GM18519 (cell line): ENCODE results near the gene ALG10B.
A peak's percentile ranks its signal among the peaks of the same experiment; 100 is the strongest.
"Not testable (repeated sequence)": the region's sequence is repeated elsewhere in the genome, so short reads cannot be mapped to it uniquely, and the experiment has no call there.

Experiments
- ATAC-seq: cut with Tn5 transposase; IDR thresholded peaks from one replicate; pipeline ENCODE4 v1.9.1; 2021; ENCODE audit warnings: mild to moderate bottlenecking, moderate library complexity; ENCODE audit not compliant: unreplicated experiment, low FRiP score

Gene ALG10B

GRCh38 chr12:38316391-38317129 lies at the start of gene ALG10B:
ALG10B (plus strand) TSS chr12:38316774; CDS start chr12:38316894, 120 bp downstream.
- peak; percentile 100 for ATAC-seq

- no peak for ATAC-seq
These were observed 48.0 kb upstream of the ALG10B start for GRCh38 chr12:38268612-38269011.

GRCh38 chr12:38269897-38270296 lies 46.7 kb upstream of the ALG10B start:
- ATAC-seq: no peak

GRCh38 chr12:38279756-38280155 lies 36.8 kb upstream of the ALG10B start:
- no peak for ATAC-seq

- ATAC-seq: no peak
These were observed 33.7 kb upstream of the ALG10B start for GRCh38 chr12:38282886-38283285.

GRCh38 chr12:38289396-38289795 lies 27.2 kb upstream of the ALG10B start:
- no peak for ATAC-seq

- no peak for ATAC-seq
These were observed 25.4 kb upstream of the ALG10B start for GRCh38 chr12:38291160-38291559.

GRCh38 chr12:38302972-38303371 lies 13.6 kb upstream of the ALG10B start:
- ATAC-seq: not testable (repeated sequence)

- not testable (repeated sequence) for ATAC-seq
These were observed 5.4 kb downstream of the ALG10B start for GRCh38 chr12:38321966-38322365.

- ATAC-seq: no peak
These were observed 8.3 kb downstream of the ALG10B start for GRCh38 chr12:38324912-38325311.

- no peak for ATAC-seq
These were observed 10.8 kb downstream of the ALG10B start for GRCh38 chr12:38327356-38327755.

GRCh38 chr12:38328306-38328895 lies 11.8 kb downstream of the ALG10B start:
- ATAC-seq: peak; percentile 49

- not testable (repeated sequence) for ATAC-seq
These were observed 13.8 kb downstream of the ALG10B start for GRCh38 chr12:38330414-38330813.

GRCh38 chr12:38332814-38333213 lies 16.2 kb downstream of the ALG10B start:
- no peak for ATAC-seq

GRCh38 chr12:38342444-38342843 lies 25.9 kb downstream of the ALG10B start:
- no peak for ATAC-seq

GRCh38 chr12:38343256-38343655 lies 26.7 kb downstream of the ALG10B start:
- not testable (repeated sequence) for ATAC-seq

GRCh38 chr12:38343916-38344315 lies 27.3 kb downstream of the ALG10B start:
- ATAC-seq: not testable (repeated sequence)

- ATAC-seq: peak; percentile 99
These were observed 34.0 kb downstream of the ALG10B start for GRCh38 chr12:38350342-38351174.

- not testable (repeated sequence) for ATAC-seq
These were observed 34.6 kb downstream of the ALG10B start for GRCh38 chr12:38351175-38351508.

GRCh38 chr12:38367506-38367905 lies 50.9 kb downstream of the ALG10B start:
- no peak for ATAC-seq

GRCh38 chr12:38370311-38370710 lies 53.7 kb downstream of the ALG10B start:
- no peak for ATAC-seq
